Measurements from ENCODE around the gene MYMX.
"Not testable (repeated sequence)": the region's sequence is repeated elsewhere in the genome, so short reads cannot be mapped to it uniquely, and the experiment has no call there.

The MYMX gene

DNA sequence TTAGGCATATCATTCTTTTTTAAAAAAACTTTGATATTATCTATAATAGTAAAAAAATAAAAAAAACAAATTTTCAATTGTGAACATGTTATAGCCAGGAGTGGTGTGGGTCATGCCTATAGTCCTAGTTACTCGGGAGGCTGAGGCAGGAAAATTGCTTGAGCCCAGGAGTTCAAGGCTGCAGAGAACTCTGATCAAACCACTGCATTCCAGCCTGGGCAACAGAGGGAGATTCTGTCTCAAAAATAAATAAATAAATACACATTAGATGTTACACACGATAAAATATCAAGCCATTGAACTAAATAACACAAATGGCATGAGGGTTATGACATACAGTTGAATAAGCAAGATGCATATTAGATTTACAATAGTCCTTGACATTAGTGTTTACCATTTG, 27.9 kb upstream of the MYMX start:
- no peak for DNase-seq

DNA sequence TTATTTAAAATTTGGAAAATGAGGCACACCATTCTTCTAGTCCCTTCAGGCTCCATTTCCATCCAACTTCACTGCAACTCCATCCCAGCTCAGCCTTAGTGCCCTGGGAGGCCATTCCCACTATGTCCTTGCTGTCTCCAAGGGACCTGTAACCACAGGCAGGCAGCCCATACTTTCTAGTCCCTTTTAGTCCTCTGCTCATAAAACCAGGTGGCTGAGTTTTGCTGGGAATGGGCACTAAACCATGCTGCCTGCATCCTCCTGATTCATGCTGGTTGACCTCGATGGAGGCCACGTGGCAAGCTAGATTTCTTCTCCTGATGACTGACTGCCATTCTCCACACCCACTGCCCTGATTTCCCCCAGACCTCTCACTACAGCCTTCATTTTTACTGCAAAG, 27.5 kb upstream of the MYMX start:
- DNase-seq = no peak

DNA sequence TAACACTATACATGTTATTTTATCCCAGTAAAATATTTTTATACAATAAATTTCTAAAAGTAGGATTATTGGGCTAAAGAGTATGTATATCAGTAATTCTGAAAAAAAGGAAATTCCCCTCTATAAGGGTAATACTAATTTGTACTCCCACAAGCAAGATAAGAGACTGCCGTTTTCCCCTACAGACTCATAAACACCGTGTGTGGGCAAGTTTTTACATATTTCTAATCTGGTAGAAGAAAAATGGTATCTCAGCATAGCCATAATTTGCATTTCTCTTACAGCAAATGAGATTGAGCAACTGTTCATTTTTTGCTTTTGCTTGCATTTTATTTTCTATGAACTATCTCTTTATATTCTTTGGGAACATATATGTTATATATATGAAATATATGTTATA, 26.0 kb upstream of the MYMX start:
- no peak for DNase-seq

DNA sequence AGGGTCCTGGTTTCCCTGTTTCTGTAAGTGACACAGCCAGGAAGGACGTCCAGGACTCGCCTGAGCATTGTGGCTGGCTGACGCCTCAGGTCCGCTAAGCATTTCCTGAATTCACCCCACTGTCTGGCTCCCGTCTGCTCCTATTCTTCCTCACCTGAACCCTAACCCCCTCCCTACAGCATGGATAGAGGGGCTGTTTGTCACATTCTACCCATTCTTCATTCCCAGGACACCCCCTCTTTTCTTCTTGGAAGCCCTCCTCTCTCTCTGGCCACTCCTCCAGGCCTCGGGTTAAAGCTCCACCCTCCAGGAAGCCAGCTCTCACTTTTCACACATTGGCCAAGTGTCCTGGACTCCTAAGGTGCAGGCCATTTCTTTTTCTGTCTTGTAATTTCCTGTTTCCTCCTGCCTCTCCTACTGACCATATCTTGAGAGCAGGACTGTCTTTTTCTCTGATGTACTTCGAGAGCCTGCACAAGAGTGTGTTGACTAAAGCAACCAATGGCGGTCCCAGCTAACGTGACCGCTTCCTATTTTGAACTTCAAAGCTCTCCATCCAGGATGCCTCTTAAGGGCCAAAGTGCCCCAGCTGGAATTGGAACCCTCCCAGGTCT, 24.2 kb upstream of the MYMX start:
- DNase-seq = no peak

DNA sequence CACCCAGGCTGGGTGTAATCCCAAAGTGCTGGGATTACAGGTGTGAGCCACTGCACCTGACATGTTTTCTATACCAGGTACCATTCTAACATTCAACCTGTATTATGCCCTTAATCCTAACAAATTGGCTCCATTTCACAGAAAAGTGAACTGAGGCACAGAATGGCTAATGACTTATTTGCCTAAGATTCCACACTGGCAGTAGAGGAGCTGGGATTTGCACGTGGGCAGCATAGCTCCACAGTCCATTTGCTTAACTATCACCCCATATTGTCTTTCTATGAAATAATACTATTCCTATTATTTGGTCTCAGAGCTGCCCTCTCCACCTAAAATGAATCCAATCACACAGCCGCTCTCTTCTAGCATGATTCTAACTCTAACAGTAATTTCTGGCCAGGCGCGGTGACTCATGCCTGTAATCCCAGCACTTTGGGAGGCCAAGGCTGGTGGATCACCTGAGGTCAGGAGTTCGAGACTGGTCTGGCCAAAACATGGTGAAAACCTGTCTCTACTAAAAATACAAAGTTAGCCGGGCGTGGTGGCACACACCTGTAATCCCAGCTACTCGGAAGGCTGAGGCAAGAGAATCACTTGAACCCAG, 23.3 kb upstream of the MYMX start:
- DNase-seq = no peak

DNA sequence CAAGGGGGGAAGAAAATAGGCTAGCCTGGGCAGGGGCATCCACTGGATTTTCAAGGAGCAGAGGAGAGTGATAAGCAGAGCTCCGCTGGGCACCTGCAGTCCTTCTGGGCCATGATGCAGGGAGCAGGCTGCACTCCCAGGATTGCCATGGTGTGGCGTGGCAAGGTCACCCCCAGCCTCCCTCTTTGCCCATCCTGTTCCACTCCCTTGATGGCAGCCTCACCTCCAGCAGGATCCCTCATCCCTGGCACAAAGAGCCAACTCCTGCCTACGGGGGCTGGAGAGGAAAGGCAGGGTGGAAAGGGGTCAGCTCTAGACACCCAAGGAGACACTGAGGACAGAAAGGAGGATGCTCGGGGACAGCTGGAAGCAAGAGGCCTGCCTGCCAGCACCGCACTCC, 22.4 kb upstream of the MYMX start:
- DNase-seq = no peak

DNA sequence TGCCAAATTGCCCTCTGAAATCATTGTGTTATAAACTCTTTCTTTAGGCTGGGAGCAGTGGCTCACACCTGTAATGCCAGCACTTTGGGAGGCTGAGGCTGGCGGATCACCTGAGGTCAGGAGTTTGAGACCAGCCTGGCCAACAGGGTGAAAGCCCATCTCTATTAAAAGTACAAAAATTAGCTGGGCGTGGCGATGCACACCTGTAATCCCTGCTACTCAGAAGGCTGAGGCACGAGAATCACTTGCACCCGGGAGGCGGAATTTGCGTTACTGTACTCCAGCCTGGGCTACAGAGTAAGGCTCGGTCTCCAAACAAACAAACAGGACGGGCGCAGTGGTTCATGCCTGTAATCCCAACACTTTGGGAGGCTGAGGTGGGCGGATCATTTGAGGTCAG, 20.4 kb upstream of the MYMX start:
- not testable (repeated sequence) for DNase-seq

DNA sequence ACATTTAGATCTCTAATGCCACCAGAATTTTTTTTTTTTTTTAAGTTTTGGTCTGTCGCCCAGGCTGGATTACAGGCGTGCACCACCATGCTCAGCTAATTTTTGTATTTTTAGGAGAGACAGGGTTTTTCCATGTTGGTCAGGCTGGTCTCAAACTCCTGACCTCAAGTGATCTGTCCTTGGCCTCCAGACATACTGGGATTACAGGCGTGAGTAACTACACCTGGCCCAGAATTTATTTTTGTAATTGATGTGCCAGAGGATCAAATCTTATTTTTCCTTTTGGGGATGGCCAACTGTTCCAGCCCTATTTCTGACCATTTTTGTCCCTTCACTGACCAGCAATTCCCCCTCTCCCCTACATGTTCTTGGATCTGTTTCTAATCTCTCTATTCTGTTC, 18.0 kb upstream of the MYMX start:
- no peak for DNase-seq

DNA sequence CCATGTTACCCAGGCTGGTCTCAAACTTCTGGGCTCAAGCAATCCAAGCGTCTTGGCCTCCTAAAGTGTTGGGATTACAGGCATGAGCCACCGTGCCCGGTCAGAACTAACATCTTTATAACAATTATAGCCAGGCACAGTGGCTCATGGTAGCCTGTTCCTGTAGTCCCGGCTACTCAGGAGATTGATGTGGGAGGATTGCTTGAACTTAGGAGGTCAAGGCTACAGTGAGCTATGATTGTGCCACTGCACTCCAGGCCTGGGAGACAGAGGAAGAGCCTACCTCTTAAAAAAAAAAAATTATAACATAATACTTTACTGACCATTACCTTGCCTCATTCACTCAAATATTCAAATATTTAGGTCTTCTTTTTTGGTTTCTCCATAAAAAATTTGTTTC, 16.8 kb upstream of the MYMX start:
- DNase-seq = no peak

DNA sequence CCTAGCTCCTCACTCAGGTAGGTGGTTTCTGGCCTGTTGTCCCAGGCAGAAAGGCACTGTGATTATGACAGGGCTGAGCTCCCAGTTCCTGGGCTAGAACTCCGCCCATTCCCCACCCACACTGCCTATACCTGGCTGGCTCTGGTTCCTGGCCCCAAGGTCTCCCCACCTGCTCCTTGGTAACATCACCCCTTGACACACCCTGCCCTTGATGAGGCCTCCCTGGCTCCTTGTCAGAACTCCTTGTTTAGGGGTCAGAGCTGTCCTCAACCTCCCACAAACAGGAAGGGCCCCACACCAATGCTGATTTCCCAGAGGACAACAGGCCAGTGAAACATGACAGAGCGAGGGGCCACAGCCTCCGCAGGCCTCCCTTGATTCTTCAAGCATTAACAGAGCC, 15.5 kb upstream of the MYMX start:
- no peak for DNase-seq

DNA sequence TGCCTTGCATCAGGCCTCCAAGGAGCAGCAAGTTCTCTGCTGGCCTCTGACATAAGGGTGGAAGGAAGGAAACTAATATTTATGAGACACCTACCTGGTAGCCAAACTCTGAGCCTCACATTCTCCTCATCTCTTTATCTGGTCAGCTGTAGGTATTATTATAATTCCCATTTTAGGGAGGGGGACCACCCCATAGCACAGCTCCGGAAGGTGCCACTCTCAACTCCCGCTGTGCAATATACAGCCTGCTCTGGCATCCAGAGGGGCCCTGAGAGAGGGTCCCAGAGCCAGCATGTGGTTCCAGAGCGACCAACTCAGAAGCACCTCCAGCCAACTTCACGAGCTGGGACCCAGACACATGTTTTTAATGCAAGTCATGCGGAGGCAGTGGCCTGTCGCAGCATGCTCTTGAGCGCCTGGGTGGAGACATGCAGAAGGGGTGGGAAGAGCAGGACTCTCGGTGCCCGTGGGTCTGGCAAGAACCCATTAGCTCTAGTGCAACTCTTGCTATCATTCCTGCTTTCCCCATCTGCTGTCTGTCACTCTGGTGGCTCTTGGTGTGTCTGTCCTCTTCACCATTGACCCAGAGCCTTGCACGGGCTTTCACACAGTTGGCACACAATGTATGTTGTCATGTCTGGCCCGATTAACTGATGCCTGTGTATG, 15.0 kb upstream of the MYMX start:
- DNase-seq = no peak

DNA sequence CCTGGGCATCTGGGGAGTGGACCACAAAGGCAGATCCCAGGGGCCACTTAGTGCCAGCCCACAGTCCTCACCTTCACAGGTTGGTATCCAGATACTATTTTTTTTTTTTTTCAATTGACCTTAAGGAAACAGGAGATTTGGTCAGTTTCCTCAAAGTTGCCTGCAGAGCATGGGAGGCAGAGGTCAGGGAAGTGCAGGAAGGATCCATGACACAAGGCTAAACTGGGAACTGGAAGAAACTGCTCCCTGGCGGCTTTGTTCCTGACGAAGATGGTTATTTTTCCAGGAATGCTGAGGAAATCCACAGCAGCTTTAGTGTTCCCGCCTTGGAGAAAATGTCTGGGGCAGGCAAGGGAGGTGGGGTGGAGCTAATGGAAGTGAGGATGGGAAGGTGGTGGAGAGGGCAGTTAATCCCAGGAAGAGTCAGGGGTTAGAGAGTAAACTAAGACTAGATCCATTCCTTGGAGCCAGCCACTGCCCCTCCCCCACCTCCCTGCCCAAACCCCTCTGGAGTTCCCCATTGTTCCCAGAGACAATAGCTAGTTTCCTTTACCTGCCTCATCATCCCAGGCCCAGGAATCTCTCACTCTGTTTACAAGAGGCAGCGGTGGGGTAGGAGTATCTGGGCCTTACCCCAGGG, 14.3 kb upstream of the MYMX start:
- DNase-seq = no peak

DNA sequence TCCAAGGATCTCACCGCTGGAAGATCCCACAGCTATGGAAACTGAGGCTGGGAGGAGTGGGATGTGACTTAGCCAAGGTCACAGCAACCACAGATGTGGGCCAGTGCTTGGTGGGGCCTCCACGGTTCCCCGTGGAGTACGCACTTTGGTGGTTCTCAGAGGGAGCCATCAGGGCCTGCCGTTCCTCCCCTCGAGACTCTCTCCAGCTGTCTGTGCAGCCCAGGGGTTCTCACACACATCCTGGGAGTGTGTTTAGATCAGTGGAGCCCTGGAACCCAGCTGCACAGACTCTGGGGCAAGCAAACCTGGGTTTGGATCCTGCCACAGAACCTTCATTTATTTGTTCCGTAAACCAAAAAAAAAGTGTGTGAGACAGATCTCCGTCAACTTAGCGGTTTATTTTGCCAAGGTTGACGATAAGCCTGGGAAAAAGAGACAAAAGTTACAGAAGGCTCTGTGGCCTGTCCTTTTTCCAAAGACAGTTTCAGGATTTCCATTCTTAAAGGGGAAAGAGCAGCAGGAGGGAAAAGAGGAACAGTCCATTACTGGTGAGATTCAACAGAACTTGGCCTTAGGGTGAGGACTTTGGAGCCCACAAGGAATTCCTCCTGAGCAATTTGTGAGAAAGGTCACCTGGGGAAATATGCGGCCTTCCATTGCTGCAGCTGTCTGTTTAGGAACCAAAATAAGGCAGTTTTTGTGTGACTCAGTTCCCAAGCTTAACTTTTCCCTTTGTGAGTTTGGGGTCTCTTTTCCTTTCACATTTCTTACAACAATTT, 13.6 kb upstream of the MYMX start:
- no peak for DNase-seq

DNA sequence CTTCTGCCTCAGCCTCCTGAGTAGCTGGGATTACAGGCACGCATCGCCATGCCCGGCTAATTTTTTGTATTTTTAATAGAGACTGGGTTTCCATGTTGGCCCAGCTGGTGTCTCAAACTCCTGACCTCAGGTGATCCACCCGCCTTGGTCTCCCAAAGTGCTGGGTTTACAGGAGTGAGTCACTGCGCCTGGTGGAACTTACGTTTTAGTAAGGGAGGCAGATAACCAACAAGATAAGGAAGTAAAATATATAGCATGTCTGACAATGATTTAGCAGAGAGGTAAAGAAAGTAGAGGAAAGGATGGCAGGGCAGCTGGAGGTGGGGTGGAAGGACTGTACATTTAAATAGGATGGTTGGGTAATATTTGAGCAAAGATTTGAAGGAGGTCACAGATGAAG, 12.8 kb upstream of the MYMX start:
- no peak for DNase-seq

DNA sequence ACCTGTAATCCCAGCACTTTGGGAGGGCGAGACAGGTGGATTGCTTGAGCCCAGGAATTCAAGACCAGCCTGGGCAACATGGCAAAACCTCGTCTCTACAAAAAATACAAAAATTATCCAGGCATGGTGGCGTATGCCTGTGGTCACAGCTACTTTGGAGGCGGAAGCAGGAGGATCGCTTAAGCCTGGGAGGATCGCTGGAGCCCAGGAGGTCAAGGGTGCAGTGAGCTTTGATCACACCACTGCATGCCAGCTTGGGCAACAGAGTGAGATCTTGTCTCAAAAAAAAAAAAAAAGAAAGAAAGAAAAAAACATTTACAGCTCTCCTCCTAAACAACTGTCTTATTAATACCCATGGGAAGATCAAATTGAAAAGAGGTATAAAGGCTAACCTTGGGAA, 8.8 kb upstream of the MYMX start:
- no peak for DNase-seq

DNA sequence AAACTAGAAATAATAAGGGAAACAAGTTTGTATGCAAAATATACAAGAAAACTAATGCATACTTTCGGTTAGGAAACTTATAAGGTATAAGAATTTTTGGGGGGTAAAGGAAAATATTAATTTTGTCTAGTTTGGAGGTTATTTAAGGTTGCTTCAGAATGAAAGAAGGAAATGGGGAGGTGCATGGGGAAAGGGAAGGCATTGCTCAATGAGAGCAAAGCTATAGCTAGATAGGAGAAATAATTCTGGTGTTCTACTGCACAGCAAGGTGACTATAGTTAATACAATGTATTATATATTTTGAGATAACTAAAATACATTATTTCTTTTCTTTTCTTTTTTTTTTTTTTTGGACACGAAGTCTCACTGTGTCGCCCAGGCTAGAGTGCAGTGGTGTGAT, 5.4 kb upstream of the MYMX start:
- DNase-seq = no peak

DNA sequence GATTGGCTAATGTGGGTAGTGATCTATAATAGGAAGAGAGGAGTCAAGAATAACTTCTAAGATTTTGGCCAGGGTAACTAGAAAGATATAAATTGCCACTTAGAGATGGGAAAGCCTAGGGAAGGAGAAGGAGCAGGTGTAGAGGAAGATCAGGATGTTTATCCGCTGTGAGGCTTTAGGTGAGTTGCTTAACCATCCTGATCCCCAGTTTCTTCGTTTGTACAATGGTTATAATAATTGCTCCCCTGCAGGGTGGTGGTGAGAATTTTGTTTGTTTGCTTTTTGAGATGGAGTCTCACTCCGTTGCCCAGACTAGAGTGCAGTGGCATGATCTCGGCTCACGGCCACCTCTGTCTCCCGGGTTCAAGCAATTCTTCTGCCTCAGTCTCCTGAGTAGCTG, 2.4 kb upstream of the MYMX start:
- no peak for DNase-seq

DNA sequence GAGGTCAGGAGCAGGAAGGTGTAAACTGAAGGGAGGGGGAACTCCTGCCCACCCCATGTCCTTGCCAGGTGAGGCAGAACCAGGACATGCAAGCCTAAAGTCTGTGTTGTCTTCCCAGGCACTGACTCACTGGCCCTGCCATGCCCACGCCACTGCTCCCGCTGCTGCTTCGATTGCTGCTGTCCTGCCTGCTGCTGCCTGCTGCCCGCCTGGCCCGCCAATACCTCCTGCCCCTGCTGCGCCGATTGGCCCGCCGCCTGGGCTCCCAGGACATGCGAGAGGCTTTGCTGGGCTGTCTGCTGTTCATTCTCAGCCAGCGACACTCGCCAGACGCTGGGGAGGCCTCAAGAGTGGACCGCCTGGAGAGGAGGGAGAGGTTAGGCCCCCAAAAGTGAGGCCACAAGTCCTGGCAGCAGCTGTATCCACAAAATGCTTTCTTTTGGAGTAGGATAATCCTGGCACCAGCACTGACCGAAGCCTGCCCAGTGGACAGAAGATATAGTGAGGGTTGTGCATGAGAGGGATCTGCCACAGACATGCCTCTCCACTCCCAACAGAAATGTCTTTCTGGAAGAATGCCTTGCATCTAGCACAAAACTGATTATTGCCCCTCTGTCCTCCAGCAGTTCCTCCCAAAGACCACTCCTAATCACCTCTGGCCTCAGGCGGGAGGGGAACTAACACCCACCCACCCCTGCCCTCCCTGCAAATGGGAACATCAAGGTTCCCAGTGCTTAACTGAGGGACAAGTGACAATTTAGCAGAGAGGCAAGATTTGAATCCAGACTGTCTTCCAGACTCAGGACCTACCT, 812 bp downstream of the MYMX start:
- no peak for DNase-seq

DNA sequence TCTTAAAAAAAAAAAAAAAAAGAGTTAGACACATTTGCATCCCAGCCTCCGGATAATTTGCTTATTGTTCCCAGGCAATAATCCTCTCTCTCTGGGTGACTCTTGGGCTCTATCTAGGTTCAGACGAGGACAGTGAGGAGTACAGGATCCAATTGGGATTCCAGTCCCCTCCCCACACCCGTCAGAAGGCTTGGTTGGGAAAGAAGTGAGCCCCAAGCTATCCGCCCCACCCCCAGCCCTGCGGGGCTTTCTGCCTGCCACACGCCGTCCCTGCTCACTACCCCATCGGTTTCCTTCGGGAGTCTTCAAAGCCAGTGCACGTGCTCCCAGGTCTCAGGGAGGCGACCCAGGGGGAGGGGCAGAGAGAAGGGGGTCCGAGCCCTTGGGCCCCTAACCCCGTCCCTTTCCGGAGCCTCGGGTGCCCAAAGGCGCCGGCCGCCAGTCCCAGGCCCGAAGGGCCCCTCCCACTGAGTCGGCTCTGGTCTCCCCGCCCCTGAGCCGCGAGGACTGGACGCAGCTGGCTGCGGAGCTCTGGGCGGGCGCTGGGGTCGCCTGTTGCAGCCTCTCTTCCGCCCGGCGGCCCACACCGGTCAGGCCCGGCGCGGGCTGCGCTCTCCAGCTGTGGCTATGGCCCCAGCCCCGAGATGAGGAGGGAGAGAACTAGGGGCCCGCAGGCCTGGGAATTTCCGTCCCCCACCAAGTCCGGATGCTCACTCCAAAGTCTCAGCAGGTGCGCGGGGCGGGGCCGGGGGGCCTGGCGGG, 2.5 kb downstream of the MYMX start:
- DNase-seq = peak; percentile 32

DNA sequence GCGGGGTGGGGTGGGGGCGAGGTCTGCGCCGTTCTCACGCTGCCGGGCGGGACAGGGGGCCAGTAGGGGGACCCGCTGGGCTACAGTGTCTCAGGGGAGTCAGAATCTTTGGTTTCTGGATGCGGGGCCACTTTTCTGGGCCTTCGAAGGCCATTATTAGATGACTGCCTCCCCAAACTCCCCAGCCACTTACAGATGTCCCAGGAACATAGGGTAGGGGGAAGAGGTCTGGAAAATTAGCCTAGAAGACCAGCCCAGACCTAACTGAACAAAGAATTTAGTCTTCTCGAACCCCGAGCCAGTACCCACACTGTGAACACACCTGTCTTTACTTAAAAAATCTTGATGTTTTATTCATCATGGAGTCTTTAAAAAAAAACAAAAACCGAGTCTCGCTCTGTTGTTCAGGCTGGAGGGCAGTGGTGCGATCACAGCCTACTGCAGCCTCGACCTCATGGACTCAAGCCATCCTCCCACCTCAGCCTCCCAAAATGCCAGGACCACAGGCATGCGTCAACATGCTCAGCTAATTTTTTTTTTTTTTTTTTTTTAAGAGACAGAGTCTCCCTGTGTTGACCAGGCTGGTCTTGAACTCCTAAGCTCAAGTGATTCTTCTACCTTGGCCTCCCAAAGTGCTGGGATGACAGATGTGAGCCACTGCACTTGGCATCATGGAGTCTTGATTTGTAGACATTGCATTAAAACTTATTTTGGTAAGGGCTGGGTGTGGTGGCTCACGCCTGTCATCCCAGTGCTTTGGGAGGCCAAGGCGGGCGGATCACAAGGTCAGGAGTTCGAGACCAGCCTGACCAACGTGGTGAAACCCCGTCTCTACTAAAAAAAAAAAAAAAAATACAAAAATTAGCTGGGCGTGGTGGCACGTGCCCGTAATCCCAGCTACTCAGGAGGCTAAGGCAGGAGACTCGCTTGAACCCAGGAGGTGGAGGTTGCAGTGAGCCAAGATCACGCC, 3.4 kb downstream of the MYMX start:
- no peak for DNase-seq

DNA sequence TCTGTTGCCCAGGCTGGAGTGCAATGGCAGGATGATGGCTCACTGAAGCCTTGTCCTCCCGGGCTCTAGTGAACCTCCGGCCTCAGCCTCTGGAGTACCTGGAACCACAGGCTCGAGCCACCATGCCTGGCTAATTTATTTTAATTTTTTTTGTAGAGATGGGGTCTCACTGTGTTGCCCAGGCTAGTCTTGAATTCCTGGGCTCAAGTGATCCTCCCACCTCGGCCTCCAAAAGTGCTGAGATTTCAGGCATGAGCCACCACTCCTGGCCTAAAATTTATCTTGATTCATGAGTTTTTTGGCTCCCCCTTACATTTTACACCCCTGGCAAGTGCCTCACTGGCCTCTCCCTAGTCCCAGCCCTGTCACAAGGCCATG, 4.2 kb downstream of the MYMX start:
- DNase-seq = no peak
